Mucosa of rectum (tissue), 2 donors: ENCODE data around the gene KIF5A.
A peak's percentile ranks its signal among the peaks of the same experiment; 100 is the strongest.

Experiments
- H3K27ac ChIP-seq, 2 donors: one replicate each; pipeline ENCODE4 v1.7.0; 2013; ENCODE audit warnings: inconsistent platforms in 2 of 2, low read depth in 2 of 2, low read length in 2 of 2
- H3K27me3 ChIP-seq, 2 donors: one replicate each; pipeline ENCODE4 v1.7.0; 2013; ENCODE audit warnings: low read length in 2 of 2; ENCODE audit not compliant: control insufficient read depth in 2 of 2, insufficient read depth in 2 of 2
- H3K36me3 ChIP-seq, 2 donors: one replicate each; pipeline ENCODE4 v1.7.0; 2013; ENCODE audit warnings: low read length in 2 of 2; ENCODE audit not compliant: control insufficient read depth in 2 of 2, insufficient read depth in 2 of 2
- H3K4me1 ChIP-seq, 2 donors: one replicate each; pipeline ENCODE4 v1.7.0; 2013; ENCODE audit warnings: low read length in 2 of 2, mild to moderate bottlenecking in 1 of 2; ENCODE audit not compliant: control insufficient read depth in 2 of 2, insufficient read depth in 2 of 2
- H3K4me3 ChIP-seq, 2 donors: one replicate each; pipeline ENCODE4 v1.7.0; 2013; ENCODE audit warnings: low read length in 2 of 2
- H3K9ac ChIP-seq, 2 donors: one replicate each; pipeline ENCODE4 v1.7.0; 2013; ENCODE audit warnings: low read length in 2 of 2, low read depth in 1 of 2, mild to moderate bottlenecking in 1 of 2
- H3K9me3 ChIP-seq, 2 donors: one replicate each; pipeline ENCODE4 v1.7.0; 2013; ENCODE audit warnings: low read length in 2 of 2; ENCODE audit not compliant: control insufficient read depth in 2 of 2
- donor health status: healthy.
- donor health status: Normal muscosa, but diverticular disease.

KIF5A gene

GRCh38 chr12:57605811-57606311 lies 56.0 kb downstream of the KIF5A start:
- peaks cover 0 to 3% of the 10 kb centered on the region in 2 donors for H3K4me1 ChIP-seq
- H3K4me3 ChIP-seq: no peak overlapping the region
- no peak overlapping the region for H3K27ac ChIP-seq
- peaks cover 4 to 10% of the 10 kb centered on the region in 2 donors for H3K27me3 ChIP-seq
- H3K9ac ChIP-seq: no peak overlapping the region
- no peaks in the 10 kb centered on the region for H3K9me3 ChIP-seq
- H3K36me3 ChIP-seq: peaks cover 14 to 21% of the 10 kb centered on the region in 2 donors

GRCh38 chr12:57606399-57606798 lies 56.6 kb downstream of the KIF5A start:
- Histone ChIP-seq H3K27ac (no peak overlapping the region), H3K4me3 (no peak overlapping the region), H3K9me3 (no peaks in the 10 kb centered on the region), H3K9ac (no peak overlapping the region), H3K27me3 (peaks cover 6 to 12% of the 10 kb centered on the region in 2 donors), H3K36me3 (peaks cover 9 to 16% of the 10 kb centered on the region in 2 donors), H3K4me1 (peaks cover 0 to 3% of the 10 kb centered on the region in 2 donors)

- Histone ChIP-seq H3K4me1 (peaks cover 0 to 3% of the 10 kb centered on the region in 2 donors), H3K9ac (no peak overlapping the region), H3K36me3 (peaks cover 6 to 11% of the 10 kb centered on the region in 2 donors), H3K27ac (no peak overlapping the region), H3K9me3 (no peaks in the 10 kb centered on the region), H3K27me3 (peaks cover 6 to 13% of the 10 kb centered on the region in 2 donors), H3K4me3 (no peak overlapping the region)
These were observed 57.0 kb downstream of the KIF5A start for GRCh38 chr12:57606821-57607220.

- no peak overlapping the region for H3K27ac ChIP-seq
These were observed 58.3 kb downstream of the KIF5A start for GRCh38 chr12:57607958-57608663.

GRCh38 chr12:57609101-57609780 lies 59.4 kb downstream of the KIF5A start:
- no peaks in the 10 kb centered on the region for H3K9me3 ChIP-seq
- H3K9ac ChIP-seq: no peak overlapping the region
- peaks cover 0 to 3% of the 10 kb centered on the region in 2 donors for H3K4me1 ChIP-seq
- no peaks in the 10 kb centered on the region for H3K36me3 ChIP-seq
- H3K27ac ChIP-seq: peak overlapping the region; percentile 37 to 78
- H3K27me3 ChIP-seq: peaks cover 15 to 33% of the 10 kb centered on the region in 2 donors
- no peak overlapping the region for H3K4me3 ChIP-seq

More at GRCh38 chr12:57607958-57608663, 58.3 kb downstream of the KIF5A start:
- peaks cover 13 to 23% of the 10 kb centered on the region in 2 donors for H3K27me3 ChIP-seq
- H3K9ac ChIP-seq: no peak overlapping the region
- H3K4me3 ChIP-seq: no peak overlapping the region
- H3K9me3 ChIP-seq: no peaks in the 10 kb centered on the region
- no peaks in the 10 kb centered on the region for H3K36me3 ChIP-seq
- peaks cover 0 to 3% of the 10 kb centered on the region in 2 donors for H3K4me1 ChIP-seq

GRCh38 chr12:57609781-57610553 lies 60.1 kb downstream of the KIF5A start:
- H3K9ac ChIP-seq: peak overlapping the region in 1 of 2 donors; percentile 34
- H3K27ac ChIP-seq: peak overlapping the region; percentile 78 to 83
- no peaks in the 10 kb centered on the region for H3K4me1 ChIP-seq
- no peaks in the 10 kb centered on the region for H3K36me3 ChIP-seq
- H3K27me3 ChIP-seq: peaks cover 19 to 38% of the 10 kb centered on the region in 2 donors
- H3K4me3 ChIP-seq: peak overlapping the region; percentile 25 to 62
- no peaks in the 10 kb centered on the region for H3K9me3 ChIP-seq

GRCh38 chr12:57610554-57611107 lies 60.8 kb downstream of the KIF5A start:
- no peaks in the 10 kb centered on the region for H3K4me1 ChIP-seq
- H3K4me3 ChIP-seq: peak overlapping the region; percentile 58 to 62
- peaks cover 19 to 41% of the 10 kb centered on the region in 2 donors for H3K27me3 ChIP-seq
- peak overlapping the region; percentile 78 to 83 for H3K27ac ChIP-seq
- no peaks in the 10 kb centered on the region for H3K9me3 ChIP-seq
- H3K9ac ChIP-seq: peak overlapping the region in 1 of 2 donors; percentile 54
- H3K36me3 ChIP-seq: no peaks in the 10 kb centered on the region

- peak within 1 kb of the TSS; percentile 38 to 54 for H3K9ac ChIP-seq
- no peaks in the 10 kb centered on the region for H3K9me3 ChIP-seq
- no peaks in the 10 kb centered on the region for H3K4me1 ChIP-seq
- peak within 1 kb of the TSS; percentile 78 to 83 for H3K27ac ChIP-seq
- peak within 1 kb of the TSS; percentile 58 to 62 for H3K4me3 ChIP-seq
- H3K27me3 ChIP-seq: peaks cover 19 to 41% of the 10 kb centered on the region in 2 donors
- H3K36me3 ChIP-seq: no peaks in the 10 kb centered on the region
These were observed 61.4 kb downstream of the KIF5A start, which contains the start of gene ARHGEF25 for GRCh38 chr12:57611108-57611826. TSS of gene ARHGEF25 (plus strand) at chr12:57611435. CDS start at chr12:57611895, 460 bp downstream.
